Endothelial cell of umbilical vein (primary cell): ENCODE data around the gene TMEM207. TPM values are rescaled to one million over a fixed set of nuclear protein-coding genes. Genes with fewer than 3 reads are reported as not detected.

Source experiments
- polyA plus RNA-seq, 4 experiments: library from polyadenylated mRNA; depleted of rRNA in 3 of 4; stranded (reverse) in 3 of 4; unstranded in 1 of 4; fragments of >200 nt; gene quantifications; 2 replicates each; pipeline versions ENCODE4 v1.2.1 to v1.2.3, GENCODE V29; 2011 to 2012; ENCODE audit warnings: missing spikeins in 1 of 4
- total RNA-seq: library from RNA; stranded (reverse); gene quantifications from 2 replicates; pipeline ENCODE4 v1.2.3, GENCODE V29; 2021

TMEM207 gene
- total and polyA plus RNA-seq, 2 donors (not counting 3 experiments of a cell fraction or from before 2014, with no cell fraction given): not detected

Other genes with a start within 250 kb of the TMEM207 start
- gene CLDN1, start 127.5 kb downstream of the TMEM207 start, total RNA-seq: 0.27 and 0.32 TPM in 2 replicates
- 0.16 and 0.32 TPM in 2 replicates for gene CLDN1, start 127.5 kb downstream of the TMEM207 start, polyA plus RNA-seq
- not detected in 2 replicates for gene CLDN16, start 61.7 kb downstream of the TMEM207 start, total RNA-seq
- 0.01 TPM in 1 of 2 replicates, not detected in the other for gene CLDN16, start 61.7 kb downstream of the TMEM207 start, polyA plus RNA-seq
- gene IL1RAP, start 64.2 kb upstream of the TMEM207 start, total RNA-seq: 8.7 and 9.2 TPM in 2 replicates
- gene IL1RAP, start 64.2 kb upstream of the TMEM207 start, polyA plus RNA-seq: 3.4 and 4.3 TPM in 2 replicates